K562 (cell line): ENCODE measurements around the gene KLRC3. TPM values are rescaled to one million over a fixed set of nuclear protein-coding genes. Genes with fewer than 3 reads are reported as not detected.
"Not testable (repeated sequence)": the region's sequence is repeated elsewhere in the genome, so short reads cannot be mapped to it uniquely, and the experiment has no call there.

Experiments
- ATAC-seq: fragments of 200-7000 bp; cut with Tn5 transposase; 3 replicates; pipeline ENCODE4 v1.9.1; 2020; ENCODE audit warnings: moderate library complexity
- BruUV-seq: library from RNA; stranded (reverse); fragments of 400-500 nt; replicated peaks from 2 replicates; lab custom pipeline; 2021; lab: Mats Ljungman, UMichigan
- CTCF ChIA-PET: fragments of 300-600 bp; formaldehyde crosslinking; extraction: SDS; loops from one replicate; lab custom pipeline; 2021; ENCODE audit warnings: low intra/inter-chr PET ratio; lab: Yijun Ruan, JAX
- POLR2A ChIA-PET: fragments of 300-600, 350-650 bp; sonication (Branson Sonifier 250); formaldehyde crosslinking; extraction: SDS; loops from one replicate; lab custom pipeline; 2021; ENCODE audit warnings: antibody characterized with exemption, inconsistent platforms; lab: Yijun Ruan, JAX
- DNase-seq, 4 experiments: peaks; one replicate each; pipeline versions ENCODE4 v3.0.0 to v3.0.0-alpha.2; 2011 to 2018; ENCODE audit warnings: low spot score in 3 of 4, mixed read lengths in 3 of 4; ENCODE audit errors: extremely low read depth in 1 of 4
- FAIRE-seq: peaks from 2 replicates; lab custom pipeline; 2011; peaks lifted over from hg19 to GRCh38; lab: Jason Lieb, UNC
- H2AFZ ChIP-seq: 2 replicates; pipeline ENCODE4 v1.6.0; 2011; ENCODE audit warnings: low read depth, low read length, control low read depth, inconsistent platforms
- H3K27ac ChIP-seq: fragments of 200-600 bp; 3 replicates; pipeline ENCODE4 v1.8.0; 2011; ENCODE audit warnings: low read depth, mild to moderate bottlenecking, control low read depth, inconsistent platforms, low read length, moderate library complexity, mixed read lengths; ENCODE audit errors: extremely low read depth
- H3K27me3 ChIP-seq, 2 experiments: fragments of 300-600 bp in 1 of 2; 2 replicates in 1 of 2; 3 replicates in 1 of 2; pipeline versions ENCODE4 v1.6.0 to v1.8.0; 2011; ENCODE audit warnings: inconsistent platforms in 2 of 2, low read length in 2 of 2, mild to moderate bottlenecking in 1 of 2, mixed read lengths in 1 of 2, moderate library complexity in 1 of 2; ENCODE audit not compliant: control insufficient read depth in 2 of 2, insufficient read depth in 2 of 2
- H3K36me3 ChIP-seq: fragments of 300-600 bp; 3 replicates; pipeline ENCODE4 v1.8.0; 2011; ENCODE audit warnings: mild to moderate bottlenecking, low read length, inconsistent platforms; ENCODE audit not compliant: control insufficient read depth, insufficient read depth
- H3K4me1 ChIP-seq, 2 experiments: fragments of 200-600 bp in 1 of 2; replicated peaks in 1 of 2; 2 replicates in 1 of 2; 3 replicates in 1 of 2; pipeline versions ENCODE4 v1.5.1 to v1.8.0; 2011; ENCODE audit warnings: inconsistent platforms in 2 of 2, low read length in 2 of 2, mild to moderate bottlenecking in 1 of 2, mixed read lengths in 1 of 2, moderate library complexity in 1 of 2; ENCODE audit not compliant: control insufficient read depth in 2 of 2, insufficient read depth in 2 of 2
- H3K4me2 ChIP-seq: 2 replicates; pipeline ENCODE4 v1.6.1; 2011; ENCODE audit warnings: low read length, control low read depth, inconsistent platforms, mixed read lengths; ENCODE audit not compliant: insufficient read depth
- H3K4me3 ChIP-seq: fragments of 200-600 bp; sonication (generic), shearing (Covaris generic); 2 replicates; pipeline ENCODE4 v1.5.1; 2016; ENCODE audit warnings: control low read depth, inconsistent platforms
- H3K79me2 ChIP-seq: fragments of 200-600 bp; 3 replicates; pipeline ENCODE4 v1.8.0; 2011; ENCODE audit warnings: low read length, inconsistent platforms; ENCODE audit not compliant: control insufficient read depth, insufficient read depth
- H3K9ac ChIP-seq, 2 experiments: 2 replicates each; pipeline versions ENCODE4 v1.6.0 to v1.6.1; 2011; ENCODE audit warnings: low read depth in 2 of 2, low read length in 2 of 2, control low read depth in 1 of 2, inconsistent platforms in 1 of 2, mild to moderate bottlenecking in 1 of 2, mixed read lengths in 1 of 2; ENCODE audit not compliant: insufficient read depth in 1 of 2
- H3K9me1 ChIP-seq: one replicate; pipeline ENCODE4 v1.6.0; 2011; ENCODE audit warnings: inconsistent platforms, mild to moderate bottlenecking, low read length, moderate library complexity; ENCODE audit not compliant: control insufficient read depth, insufficient read depth
- H3K9me3 ChIP-seq: replicated peaks from 2 replicates; pipeline ENCODE4 v1.5.1; 2011; ENCODE audit warnings: low read depth, low read length, inconsistent platforms; ENCODE audit not compliant: control insufficient read depth, insufficient read depth
- H4K20me1 ChIP-seq: replicated peaks from 2 replicates; pipeline ENCODE4 v1.6.1; 2011; ENCODE audit warnings: low read length, inconsistent platforms, mixed read lengths; ENCODE audit not compliant: control insufficient read depth, insufficient read depth
- MGA ChIP-seq: fragments of 450-650 bp; IDR thresholded peaks from 2 replicates; pipeline ENCODE4 v1.6.1; 2016; ENCODE audit warnings: mild to moderate bottlenecking, moderate library complexity
- TOE1 ChIP-seq, 2 experiments: fragments of 450-650 bp in 1 of 2; sonication (generic) in 1 of 2; formaldehyde crosslinking in 1 of 2; IDR thresholded peaks; 2 replicates each; pipeline versions ENCODE4 v1.7.1 to v1.8.0; 2016 to 2022; ENCODE audit warnings: borderline replicate concordance in 2 of 2, mild to moderate bottlenecking in 2 of 2, antibody characterized with exemption in 1 of 2, inconsistent platforms in 1 of 2, low read depth in 1 of 2, missing genetic modification reagents in 1 of 2, moderate library complexity in 1 of 2
- ZFP36 ChIP-seq: fragments of 150-350 bp; IDR thresholded peaks from 2 replicates; pipeline ENCODE4 v1.6.1; 2018; ENCODE audit warnings: low read length, low read depth; ENCODE audit not compliant: partially characterized antibody
- WGBS: fragments of 100-300 bp; shearing (Covaris generic); methylation state at CpG from one replicate; pipeline ENCODE4 v1.1.6; 2016; ENCODE audit warnings: low coverage, mixed read lengths; ENCODE audit not compliant: insufficient coverage; ENCODE audit errors: missing lambda C conversion rate; 5-methylcytosine and 5-hydroxymethylcytosine counted together
- in situ Hi-C: fragments of 300-500 bp; cut with MboI; formaldehyde crosslinking; loops from 4 replicates; pipeline ENCODE4 v1.15.0; 2018; ENCODE audit warnings: inconsistent platforms, mixed read lengths
- intact Hi-C: fragments of 100-400 bp; cut with micrococcal nuclease; formaldehyde crosslinking; loops from 2 replicates; pipeline ENCODE4 v1.14.2; 2022
- polyA plus RNA-seq, 8 experiments: library from polyadenylated mRNA; depleted of rRNA in 4 of 8; stranded (reverse) in 5 of 8; unstranded in 3 of 8; fragments of >200 nt; fragmentation: Nextera tagmentation in 2 of 8; fragmentation: Illumina TruSeq in 1 of 8; extraction: Ambion mirVana in 2 of 8; extraction: Trizol in 1 of 8; gene quantifications; 2 replicates each; pipeline versions ENCODE4 v1.2.1 to v1.2.3, GENCODE V29; 2011 to 2014; ENCODE audit warnings: inconsistent platforms in 1 of 8, missing spikeins in 1 of 8
- total RNA-seq, 7 experiments: library from RNA; depleted of rRNA in 6 of 7; stranded (reverse); fragments of >200 nt in 6 of 7; fragmentation: Illumina TruSeq in 2 of 7; extraction: Trizol in 2 of 7; gene quantifications; 2 replicates each; pipeline versions ENCODE4 v1.2.1 to v1.2.3, GENCODE V29; 2011 to 2021; ENCODE audit warnings: low replicate concordance in 1 of 7

The KLRC3 gene
- total and polyA plus RNA-seq, 9 of the 15 experiments (the other 6 are each of a cell fraction or from before 2014, with no cell fraction given) = 0.09 to 0.32 (median 0.18) TPM; not detected in 5

- TF ChIP-seq MGA = no peak
- TF ChIP-seq ZFP36 = no peak
- no peak for TF ChIP-seq TOE1 (IDR thresholded peaks at IDR 0.05; ENCODE audit: borderline replicate concordance)
- no peak for TF ChIP-seq TOE1 (CRISPR knock-in tag; IDR thresholded peaks at IDR 0.05; ENCODE audit: borderline replicate concordance, low read depth)
These were observed 27.8 kb upstream of the KLRC3 start (continued) for GRCh38 chr12:10448236-10448635.

- FAIRE-seq, H3K9me3 ChIP-seq, H3K9ac ChIP-seq, H3K4me1 ChIP-seq, intact Hi-C loops, H3K9me1 ChIP-seq, H3K4me3 ChIP-seq, in situ Hi-C loops, BruUV-seq, H2AFZ ChIP-seq, ATAC-seq, H4K20me1 ChIP-seq, CTCF ChIA-PET, H3K4me2 ChIP-seq, POLR2A ChIA-PET, DNase-seq, H3K27ac ChIP-seq, H3K36me3 ChIP-seq, H3K79me2 ChIP-seq, H3K27me3 ChIP-seq: not testable (repeated sequence)
- 0% methylated on average over 2 of the region's 5 CpGs for WGBS
These were observed 25.7 kb upstream of the KLRC3 start for GRCh38 chr12:10446052-10446451.
